WERI-Rb-1 (cell line): ENCODE measurements around the gene UNC80.
A peak's percentile ranks its signal among the peaks of the same experiment; 100 is the strongest.

Source experiments
- DNase-seq: peaks from one replicate; pipeline ENCODE4 v3.0.0-alpha.2; 2020
- H3K27ac ChIP-seq: fragments of 250-450 bp; sonication (Bioruptor Pico); 2 replicates; pipeline ENCODE4 v1.5.1; 2020; ENCODE audit warnings: mild to moderate bottlenecking, moderate library complexity
- H3K27me3 ChIP-seq: fragments of 250-450 bp; sonication (Bioruptor Pico); 2 replicates; pipeline ENCODE4 v1.5.1; 2021; ENCODE audit warnings: mild to moderate bottlenecking, low read depth, moderate library complexity; ENCODE audit not compliant: insufficient read depth, severe bottlenecking
- H3K36me3 ChIP-seq: fragments of 250-450 bp; sonication (Bioruptor Pico); 2 replicates; pipeline ENCODE4 v1.5.1; 2020; ENCODE audit warnings: mild to moderate bottlenecking, moderate library complexity
- H3K4me3 ChIP-seq: 2 replicates; pipeline ENCODE4 v1.5.1; 2011; ENCODE audit warnings: low read depth, mild to moderate bottlenecking, control low read depth, low read length
- H3K9me3 ChIP-seq: fragments of 250-450 bp; sonication (Bioruptor Pico); 2 replicates; pipeline ENCODE4 v1.5.1; 2021; ENCODE audit warnings: mild to moderate bottlenecking, moderate library complexity; ENCODE audit not compliant: severe bottlenecking
- TF ChIP-seq, protein P1 (sequence below): IDR thresholded peaks from 2 replicates; pipeline ENCODE4 v1.5.1; 2011; ENCODE audit warnings: low read depth, mild to moderate bottlenecking, control low read depth, inconsistent platforms, low read length

The UNC80 gene

GRCh38 chr2:209767316-209767715 lies 4.3 kb upstream of the UNC80 start:
- no peak overlapping the region for H3K27ac ChIP-seq
- DNase-seq, result no peak
- H3K36me3 ChIP-seq, result no peaks in the 10 kb centered on the region
- no peaks in the 10 kb centered on the region for H3K27me3 ChIP-seq
- TF ChIP-seq, protein P1, sequence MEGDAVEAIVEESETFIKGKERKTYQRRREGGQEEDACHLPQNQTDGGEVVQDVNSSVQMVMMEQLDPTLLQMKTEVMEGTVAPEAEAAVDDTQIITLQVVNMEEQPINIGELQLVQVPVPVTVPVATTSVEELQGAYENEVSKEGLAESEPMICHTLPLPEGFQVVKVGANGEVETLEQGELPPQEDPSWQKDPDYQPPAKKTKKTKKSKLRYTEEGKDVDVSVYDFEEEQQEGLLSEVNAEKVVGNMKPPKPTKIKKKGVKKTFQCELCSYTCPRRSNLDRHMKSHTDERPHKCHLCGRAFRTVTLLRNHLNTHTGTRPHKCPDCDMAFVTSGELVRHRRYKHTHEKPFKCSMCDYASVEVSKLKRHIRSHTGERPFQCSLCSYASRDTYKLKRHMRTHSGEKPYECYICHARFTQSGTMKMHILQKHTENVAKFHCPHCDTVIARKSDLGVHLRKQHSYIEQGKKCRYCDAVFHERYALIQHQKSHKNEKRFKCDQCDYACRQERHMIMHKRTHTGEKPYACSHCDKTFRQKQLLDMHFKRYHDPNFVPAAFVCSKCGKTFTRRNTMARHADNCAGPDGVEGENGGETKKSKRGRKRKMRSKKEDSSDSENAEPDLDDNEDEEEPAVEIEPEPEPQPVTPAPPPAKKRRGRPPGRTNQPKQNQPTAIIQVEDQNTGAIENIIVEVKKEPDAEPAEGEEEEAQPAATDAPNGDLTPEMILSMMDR, result no peak
- H3K4me3 ChIP-seq, result no peak overlapping the region
- no peaks in the 10 kb centered on the region for H3K9me3 ChIP-seq

- TF ChIP-seq, protein P1, result no peak
- no peak overlapping the region for H3K4me3 ChIP-seq
- no peaks in the 10 kb centered on the region for H3K27me3 ChIP-seq
- no peak for DNase-seq
- H3K36me3 ChIP-seq, result no peaks in the 10 kb centered on the region
- H3K27ac ChIP-seq, result no peak overlapping the region
- no peaks in the 10 kb centered on the region for H3K9me3 ChIP-seq
These were observed 3.1 kb upstream of the UNC80 start for GRCh38 chr2:209768557-209768956.

GRCh38 chr2:209772290-209772685 lies 656 bp downstream of the UNC80 start:
- H3K27ac ChIP-seq, result peak overlapping the region; percentile 71
- no peaks in the 10 kb centered on the region for H3K27me3 ChIP-seq
- TF ChIP-seq, protein P1, result no peak
- H3K9me3 ChIP-seq, result no peaks in the 10 kb centered on the region
- peak overlapping the region; percentile 84 for H3K4me3 ChIP-seq
- peaks cover 9% of the 10 kb centered on the region for H3K36me3 ChIP-seq
- DNase-seq, result peak; percentile 30

DNA sequence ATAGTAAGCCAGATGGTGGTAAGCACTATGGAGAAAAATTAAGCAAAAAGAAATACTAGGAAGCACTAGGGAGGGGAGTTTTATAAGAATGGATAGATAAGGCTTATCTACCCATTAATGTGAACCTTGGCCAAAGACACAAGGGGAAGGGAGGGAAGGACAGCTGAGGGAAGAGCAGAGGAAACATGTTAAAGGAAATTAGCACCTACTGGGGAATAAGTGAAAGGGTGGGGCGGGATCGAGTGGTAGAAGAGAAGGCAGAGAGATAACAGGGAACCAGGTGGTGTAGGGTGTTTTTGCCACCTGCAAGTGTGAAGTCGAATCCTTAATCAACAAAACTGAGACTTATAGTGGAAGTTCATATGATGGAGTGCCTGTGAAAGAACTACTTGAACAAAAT lies 1.7 kb downstream of the UNC80 start:
- TF ChIP-seq, protein P1, result no peak
- no peak overlapping the region for H3K4me3 ChIP-seq
- no peaks in the 10 kb centered on the region for H3K9me3 ChIP-seq
- H3K27me3 ChIP-seq, result no peaks in the 10 kb centered on the region
- no peak overlapping the region for H3K27ac ChIP-seq
- peaks cover 17% of the 10 kb centered on the region for H3K36me3 ChIP-seq
- no peak for DNase-seq

- Histone ChIP-seq H3K36me3 (no peaks in the 10 kb centered on the region; the same call in 1 of the 2 replicates), H3K9me3 (no peaks in the 10 kb centered on the region), H3K4me3 (no peak overlapping the region), H3K27ac (no peak overlapping the region), H3K27me3 (no peaks in the 10 kb centered on the region)
- no peak for DNase-seq
- TF ChIP-seq, protein P1, result no peak
These were observed 15.8 kb downstream of the UNC80 start for GRCh38 chr2:209787416-209787815.

DNA sequence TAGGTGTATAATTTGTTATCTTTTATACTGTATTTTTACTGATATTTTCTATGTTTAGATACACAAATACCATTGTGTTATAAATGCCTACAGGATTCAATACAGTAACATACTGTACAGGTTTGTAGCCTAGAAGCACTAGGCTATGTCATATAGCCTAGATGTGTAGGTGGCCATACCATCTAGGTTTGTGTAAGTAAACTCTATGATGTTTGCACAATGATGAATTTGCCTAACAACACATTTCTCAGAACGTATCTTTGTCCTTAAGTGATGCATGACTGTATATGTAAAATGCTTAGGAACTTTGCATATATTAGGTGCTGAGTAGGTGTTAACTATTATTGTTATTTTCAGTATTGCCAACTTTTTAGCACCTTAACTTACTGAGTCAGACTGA lies 17.3 kb downstream of the UNC80 start:
- TF ChIP-seq, protein P1, result no peak
- H3K4me3 ChIP-seq, result no peak overlapping the region
- no peak for DNase-seq
- H3K9me3 ChIP-seq, result no peaks in the 10 kb centered on the region
- H3K27me3 ChIP-seq, result no peaks in the 10 kb centered on the region
- H3K27ac ChIP-seq, result no peak overlapping the region
- no peaks in the 10 kb centered on the region; the same call in 1 of the 2 replicates for H3K36me3 ChIP-seq
